ENCODE measurements around the gene TCERG1L. TPM values are rescaled to one million over a fixed set of nuclear protein-coding genes. Genes with fewer than 3 reads are reported as not detected.

Gene TCERG1L
- total and polyA plus RNA-seq, 2 experiments from 2014 or later, result 0.47 to 0.73 TPM

- H3K27me3 ChIP-seq, result peaks cover 7% of the 10 kb centered on the region
- no peak overlapping the region for H2AFZ ChIP-seq
- H3K4me3 ChIP-seq, result no peak overlapping the region
- no peak overlapping the region for H3K27ac ChIP-seq
- H3K4me2 ChIP-seq, result no peak overlapping the region
- H3K4me1 ChIP-seq (ENCODE audit: insufficient read depth), result no peaks in the 10 kb centered on the region
- no peak for DNase-seq (ENCODE audit: low spot score)
- no peaks in the 10 kb centered on the region for H3K9me2 ChIP-seq (replicated peaks; ENCODE audit: insufficient read depth)
- H3K9me3 ChIP-seq (ENCODE audit: low read depth), result no peaks in the 10 kb centered on the region
- H3K79me2 ChIP-seq, result no peaks in the 10 kb centered on the region
- no peaks in the 10 kb centered on the region for H3K36me3 ChIP-seq (replicated peaks; ENCODE audit: insufficient read depth, low read depth)
- no peak for TF ChIP-seq EZH2phosphoT487 (IDR thresholded peaks at IDR 0.05; ENCODE audit: low read depth, severe bottlenecking, unreplicated experiment)
- TF ChIP-seq, protein P1, sequence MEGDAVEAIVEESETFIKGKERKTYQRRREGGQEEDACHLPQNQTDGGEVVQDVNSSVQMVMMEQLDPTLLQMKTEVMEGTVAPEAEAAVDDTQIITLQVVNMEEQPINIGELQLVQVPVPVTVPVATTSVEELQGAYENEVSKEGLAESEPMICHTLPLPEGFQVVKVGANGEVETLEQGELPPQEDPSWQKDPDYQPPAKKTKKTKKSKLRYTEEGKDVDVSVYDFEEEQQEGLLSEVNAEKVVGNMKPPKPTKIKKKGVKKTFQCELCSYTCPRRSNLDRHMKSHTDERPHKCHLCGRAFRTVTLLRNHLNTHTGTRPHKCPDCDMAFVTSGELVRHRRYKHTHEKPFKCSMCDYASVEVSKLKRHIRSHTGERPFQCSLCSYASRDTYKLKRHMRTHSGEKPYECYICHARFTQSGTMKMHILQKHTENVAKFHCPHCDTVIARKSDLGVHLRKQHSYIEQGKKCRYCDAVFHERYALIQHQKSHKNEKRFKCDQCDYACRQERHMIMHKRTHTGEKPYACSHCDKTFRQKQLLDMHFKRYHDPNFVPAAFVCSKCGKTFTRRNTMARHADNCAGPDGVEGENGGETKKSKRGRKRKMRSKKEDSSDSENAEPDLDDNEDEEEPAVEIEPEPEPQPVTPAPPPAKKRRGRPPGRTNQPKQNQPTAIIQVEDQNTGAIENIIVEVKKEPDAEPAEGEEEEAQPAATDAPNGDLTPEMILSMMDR (IDR thresholded peaks at IDR 0.05; ENCODE audit: poor library complexity), result no peak
- TF ChIP-seq EZH2 (IDR thresholded peaks at IDR 0.05; ENCODE audit: borderline replicate concordance), result no peak
- 85% methylated on average over 9 of the region's 9 CpGs for WGBS (ENCODE audit: low lambda C conversion rate, missing lambda C conversion rate)
- no peaks in the 10 kb centered on the region for H4K20me1 ChIP-seq (ENCODE audit: insufficient read depth, poor library complexity, severe bottlenecking)
Measured at GRCh38 chr10:131146790-131147189, 164.7 kb downstream of the TCERG1L start.

GRCh38 chr10:131145756-131146155 is 165.8 kb downstream of the TCERG1L start:
- no peaks in the 10 kb centered on the region for H3K9me3 ChIP-seq (ENCODE audit: low read depth)
- no peaks in the 10 kb centered on the region for H4K20me1 ChIP-seq (ENCODE audit: insufficient read depth, poor library complexity, severe bottlenecking)
- no peak overlapping the region for H2AFZ ChIP-seq
- H3K79me2 ChIP-seq, result no peaks in the 10 kb centered on the region
- no peak overlapping the region for H3K27ac ChIP-seq
- H3K27me3 ChIP-seq, result peaks cover 7% of the 10 kb centered on the region
- H3K9me2 ChIP-seq (replicated peaks; ENCODE audit: insufficient read depth), result no peaks in the 10 kb centered on the region
- TF ChIP-seq EZH2phosphoT487 (IDR thresholded peaks at IDR 0.05; ENCODE audit: low read depth, severe bottlenecking, unreplicated experiment) (no peak), EZH2 (IDR thresholded peaks at IDR 0.05; ENCODE audit: borderline replicate concordance) (no peak)
- TF ChIP-seq, protein P1 (IDR thresholded peaks at IDR 0.05; ENCODE audit: poor library complexity), result no peak
- no peak for DNase-seq (ENCODE audit: low spot score)
- 70% methylated on average over 6 of the region's 6 CpGs for WGBS (ENCODE audit: low lambda C conversion rate, missing lambda C conversion rate)
- H3K36me3 ChIP-seq (replicated peaks; ENCODE audit: insufficient read depth, low read depth), result no peaks in the 10 kb centered on the region
- H3K4me1 ChIP-seq (ENCODE audit: insufficient read depth), result no peaks in the 10 kb centered on the region
- H3K4me2 ChIP-seq, result no peak overlapping the region
- no peak overlapping the region for H3K4me3 ChIP-seq

GRCh38 chr10:131144711-131145375 is 166.7 kb downstream of the TCERG1L start:
- TF ChIP-seq, protein P1 (IDR thresholded peaks at IDR 0.05; ENCODE audit: poor library complexity), result no peak
- no peak for TF ChIP-seq EZH2phosphoT487 (IDR thresholded peaks at IDR 0.05; ENCODE audit: low read depth, severe bottlenecking, unreplicated experiment)
- no peak for TF ChIP-seq EZH2 (IDR thresholded peaks at IDR 0.05; ENCODE audit: borderline replicate concordance)
- Histone ChIP-seq H3K79me2 (no peaks in the 10 kb centered on the region), H3K27me3 (peaks cover 7% of the 10 kb centered on the region)

More at GRCh38 chr10:131144711-131145375, 166.7 kb downstream of the TCERG1L start:
- 72% methylated on average over 9 of the region's 9 CpGs for WGBS (ENCODE audit: low lambda C conversion rate, missing lambda C conversion rate)
- Histone ChIP-seq H3K4me1 (ENCODE audit: insufficient read depth) (no peaks in the 10 kb centered on the region), H2AFZ (no peak overlapping the region), H3K9me2 (replicated peaks; ENCODE audit: insufficient read depth) (no peaks in the 10 kb centered on the region), H3K36me3 (replicated peaks; ENCODE audit: insufficient read depth, low read depth) (no peaks in the 10 kb centered on the region), H3K9me3 (ENCODE audit: low read depth) (no peaks in the 10 kb centered on the region), H3K4me2 (no peak overlapping the region), H4K20me1 (ENCODE audit: insufficient read depth, poor library complexity, severe bottlenecking) (no peaks in the 10 kb centered on the region), H3K4me3 (no peak overlapping the region), H3K27ac (no peak overlapping the region)
- no peak for DNase-seq (ENCODE audit: low spot score)
